Endothelial cell of umbilical vein (primary cell): ENCODE measurements around the gene MAF.

Source experiments
- POLR2A ChIP-seq: IDR thresholded peaks from 2 replicates; pipeline ENCODE4 v1.6.1; 2012; ENCODE audit warnings: low read depth, mild to moderate bottlenecking, control low read depth, low read length
- TF ChIP-seq, protein P1 (sequence below), 2 donors: IDR thresholded peaks; 1 replicate in 1 of 2; 2 replicates in 1 of 2; pipeline ENCODE4 v1.5.1; 2011; ENCODE audit warnings: low read length in 2 of 2, mild to moderate bottlenecking in 2 of 2, moderate library complexity in 2 of 2, control low read depth in 1 of 2, inconsistent platforms in 1 of 2, low read depth in 1 of 2; ENCODE audit not compliant: insufficient read depth in 1 of 2; ENCODE audit errors: extremely low read depth in 1 of 2

- TF ChIP-seq, protein P1, sequence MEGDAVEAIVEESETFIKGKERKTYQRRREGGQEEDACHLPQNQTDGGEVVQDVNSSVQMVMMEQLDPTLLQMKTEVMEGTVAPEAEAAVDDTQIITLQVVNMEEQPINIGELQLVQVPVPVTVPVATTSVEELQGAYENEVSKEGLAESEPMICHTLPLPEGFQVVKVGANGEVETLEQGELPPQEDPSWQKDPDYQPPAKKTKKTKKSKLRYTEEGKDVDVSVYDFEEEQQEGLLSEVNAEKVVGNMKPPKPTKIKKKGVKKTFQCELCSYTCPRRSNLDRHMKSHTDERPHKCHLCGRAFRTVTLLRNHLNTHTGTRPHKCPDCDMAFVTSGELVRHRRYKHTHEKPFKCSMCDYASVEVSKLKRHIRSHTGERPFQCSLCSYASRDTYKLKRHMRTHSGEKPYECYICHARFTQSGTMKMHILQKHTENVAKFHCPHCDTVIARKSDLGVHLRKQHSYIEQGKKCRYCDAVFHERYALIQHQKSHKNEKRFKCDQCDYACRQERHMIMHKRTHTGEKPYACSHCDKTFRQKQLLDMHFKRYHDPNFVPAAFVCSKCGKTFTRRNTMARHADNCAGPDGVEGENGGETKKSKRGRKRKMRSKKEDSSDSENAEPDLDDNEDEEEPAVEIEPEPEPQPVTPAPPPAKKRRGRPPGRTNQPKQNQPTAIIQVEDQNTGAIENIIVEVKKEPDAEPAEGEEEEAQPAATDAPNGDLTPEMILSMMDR (IDR thresholded peaks at IDR 0.05; ENCODE audit: extremely low read depth in 1 of 2, insufficient read depth in 1 of 2, low read depth in 1 of 2, low read length in 2 of 2): no peak
- TF ChIP-seq POLR2A: no peak
Measured at GRCh38 chr16:79623062-79623461, 22.5 kb upstream of the MAF start.
